ENCODE measurements around the gene DNALI1. TPM values are rescaled to one million over a fixed set of nuclear protein-coding genes. Genes with fewer than 3 reads are reported as not detected.
A peak's percentile ranks its signal among the peaks of the same experiment; 100 is the strongest.

DNALI1 gene
- polyA plus RNA-seq, 1 donor from 2014 or later, result 33.5 TPM

DNA sequence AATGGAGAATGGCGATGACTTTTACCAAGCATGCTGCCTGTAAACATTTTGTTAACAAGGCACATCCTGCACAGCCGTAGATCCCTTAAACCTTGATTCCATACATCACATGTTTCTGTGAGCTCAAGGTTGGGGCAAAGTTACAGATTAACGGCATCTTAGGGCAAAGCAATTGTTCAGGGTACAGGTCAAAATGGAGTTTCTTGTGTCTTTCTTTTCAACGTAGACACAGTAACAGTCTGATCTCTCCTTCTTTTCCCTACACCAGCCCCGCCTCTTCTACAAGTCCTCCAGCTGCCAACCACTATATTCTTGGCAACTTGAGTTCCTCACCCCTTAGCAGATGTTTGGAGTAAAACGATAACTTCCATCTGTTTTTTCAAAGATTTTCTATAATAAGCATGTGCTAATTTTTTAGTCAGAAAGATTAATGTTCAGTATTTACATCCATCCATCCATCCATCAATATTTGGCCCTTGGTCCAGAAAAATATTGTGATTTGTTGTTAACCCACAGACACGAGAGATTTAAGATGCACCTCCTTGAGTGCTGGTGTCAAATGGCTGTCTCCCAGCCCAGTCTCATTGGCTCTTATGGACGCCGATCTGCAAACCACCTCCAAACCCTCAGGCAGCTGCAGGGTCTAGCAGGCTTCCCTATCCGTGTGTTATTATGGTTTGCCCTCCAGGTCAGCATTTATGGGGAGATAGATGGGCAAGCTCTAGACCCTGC lies 3.8 kb downstream of the DNALI1 start:
- Histone ChIP-seq H3K27ac (ENCODE audit: low read length) (no peak overlapping the region), H3K9ac (ENCODE audit: low read length) (no peak overlapping the region), H4K20me1 (ENCODE audit: insufficient read depth) (no peaks in the 10 kb centered on the region), H3F3A (ENCODE audit: insufficient read depth, low read length, poor library complexity, severe bottlenecking) (no peaks in the 10 kb centered on the region), H3K27me3 (ENCODE audit: insufficient read depth, low read depth, low read length) (no peaks in the 10 kb centered on the region), H3K9me3 (ENCODE audit: low read length) (no peaks in the 10 kb centered on the region), H3K9me2 (ENCODE audit: insufficient read depth, low read length) (no peaks in the 10 kb centered on the region), H3K79me2 (replicated peaks; ENCODE audit: insufficient read depth, low read length) (peaks cover 12% of the 10 kb centered on the region), H3K4me3 (ENCODE audit: low read length) (no peak overlapping the region), H2AFZ (ENCODE audit: low read depth, low read length) (no peak overlapping the region), H3K36me3 (ENCODE audit: insufficient read depth, low read length) (no peaks in the 10 kb centered on the region), H3K4me2 (ENCODE audit: low read length) (no peak overlapping the region)
- TF ChIP-seq TAF1 (IDR thresholded peaks at IDR 0.05; ENCODE audit: low read depth) (no peak), EP300 (conservative IDR thresholded peaks at IDR 0.05; ENCODE audit: poor library complexity, severe bottlenecking) (no peak), RAD21 (conservative IDR thresholded peaks at IDR 0.05) (no peak), EZH2 (IDR thresholded peaks at IDR 0.05; ENCODE audit: borderline replicate concordance, insufficient read depth, low read length, poor library complexity, severe bottlenecking) (no peak), SMC3 (conservative IDR thresholded peaks at IDR 0.05; ENCODE audit: poor library complexity) (no peak), MXI1 (conservative IDR thresholded peaks at IDR 0.05; ENCODE audit: poor library complexity, severe bottlenecking) (no peak), POLR2AphosphoS5 (IDR thresholded peaks at IDR 0.05) (no peak)
- TF ChIP-seq, protein P1, sequence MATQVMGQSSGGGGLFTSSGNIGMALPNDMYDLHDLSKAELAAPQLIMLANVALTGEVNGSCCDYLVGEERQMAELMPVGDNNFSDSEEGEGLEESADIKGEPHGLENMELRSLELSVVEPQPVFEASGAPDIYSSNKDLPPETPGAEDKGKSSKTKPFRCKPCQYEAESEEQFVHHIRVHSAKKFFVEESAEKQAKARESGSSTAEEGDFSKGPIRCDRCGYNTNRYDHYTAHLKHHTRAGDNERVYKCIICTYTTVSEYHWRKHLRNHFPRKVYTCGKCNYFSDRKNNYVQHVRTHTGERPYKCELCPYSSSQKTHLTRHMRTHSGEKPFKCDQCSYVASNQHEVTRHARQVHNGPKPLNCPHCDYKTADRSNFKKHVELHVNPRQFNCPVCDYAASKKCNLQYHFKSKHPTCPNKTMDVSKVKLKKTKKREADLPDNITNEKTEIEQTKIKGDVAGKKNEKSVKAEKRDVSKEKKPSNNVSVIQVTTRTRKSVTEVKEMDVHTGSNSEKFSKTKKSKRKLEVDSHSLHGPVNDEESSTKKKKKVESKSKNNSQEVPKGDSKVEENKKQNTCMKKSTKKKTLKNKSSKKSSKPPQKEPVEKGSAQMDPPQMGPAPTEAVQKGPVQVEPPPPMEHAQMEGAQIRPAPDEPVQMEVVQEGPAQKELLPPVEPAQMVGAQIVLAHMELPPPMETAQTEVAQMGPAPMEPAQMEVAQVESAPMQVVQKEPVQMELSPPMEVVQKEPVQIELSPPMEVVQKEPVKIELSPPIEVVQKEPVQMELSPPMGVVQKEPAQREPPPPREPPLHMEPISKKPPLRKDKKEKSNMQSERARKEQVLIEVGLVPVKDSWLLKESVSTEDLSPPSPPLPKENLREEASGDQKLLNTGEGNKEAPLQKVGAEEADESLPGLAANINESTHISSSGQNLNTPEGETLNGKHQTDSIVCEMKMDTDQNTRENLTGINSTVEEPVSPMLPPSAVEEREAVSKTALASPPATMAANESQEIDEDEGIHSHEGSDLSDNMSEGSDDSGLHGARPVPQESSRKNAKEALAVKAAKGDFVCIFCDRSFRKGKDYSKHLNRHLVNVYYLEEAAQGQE (IDR thresholded peaks at IDR 0.05; ENCODE audit: borderline replicate concordance), result no peak
- TF ChIP-seq, protein P2, sequence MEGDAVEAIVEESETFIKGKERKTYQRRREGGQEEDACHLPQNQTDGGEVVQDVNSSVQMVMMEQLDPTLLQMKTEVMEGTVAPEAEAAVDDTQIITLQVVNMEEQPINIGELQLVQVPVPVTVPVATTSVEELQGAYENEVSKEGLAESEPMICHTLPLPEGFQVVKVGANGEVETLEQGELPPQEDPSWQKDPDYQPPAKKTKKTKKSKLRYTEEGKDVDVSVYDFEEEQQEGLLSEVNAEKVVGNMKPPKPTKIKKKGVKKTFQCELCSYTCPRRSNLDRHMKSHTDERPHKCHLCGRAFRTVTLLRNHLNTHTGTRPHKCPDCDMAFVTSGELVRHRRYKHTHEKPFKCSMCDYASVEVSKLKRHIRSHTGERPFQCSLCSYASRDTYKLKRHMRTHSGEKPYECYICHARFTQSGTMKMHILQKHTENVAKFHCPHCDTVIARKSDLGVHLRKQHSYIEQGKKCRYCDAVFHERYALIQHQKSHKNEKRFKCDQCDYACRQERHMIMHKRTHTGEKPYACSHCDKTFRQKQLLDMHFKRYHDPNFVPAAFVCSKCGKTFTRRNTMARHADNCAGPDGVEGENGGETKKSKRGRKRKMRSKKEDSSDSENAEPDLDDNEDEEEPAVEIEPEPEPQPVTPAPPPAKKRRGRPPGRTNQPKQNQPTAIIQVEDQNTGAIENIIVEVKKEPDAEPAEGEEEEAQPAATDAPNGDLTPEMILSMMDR (IDR thresholded peaks at IDR 0.05; ENCODE audit: poor library complexity, severe bottlenecking), result no peak

DNA sequence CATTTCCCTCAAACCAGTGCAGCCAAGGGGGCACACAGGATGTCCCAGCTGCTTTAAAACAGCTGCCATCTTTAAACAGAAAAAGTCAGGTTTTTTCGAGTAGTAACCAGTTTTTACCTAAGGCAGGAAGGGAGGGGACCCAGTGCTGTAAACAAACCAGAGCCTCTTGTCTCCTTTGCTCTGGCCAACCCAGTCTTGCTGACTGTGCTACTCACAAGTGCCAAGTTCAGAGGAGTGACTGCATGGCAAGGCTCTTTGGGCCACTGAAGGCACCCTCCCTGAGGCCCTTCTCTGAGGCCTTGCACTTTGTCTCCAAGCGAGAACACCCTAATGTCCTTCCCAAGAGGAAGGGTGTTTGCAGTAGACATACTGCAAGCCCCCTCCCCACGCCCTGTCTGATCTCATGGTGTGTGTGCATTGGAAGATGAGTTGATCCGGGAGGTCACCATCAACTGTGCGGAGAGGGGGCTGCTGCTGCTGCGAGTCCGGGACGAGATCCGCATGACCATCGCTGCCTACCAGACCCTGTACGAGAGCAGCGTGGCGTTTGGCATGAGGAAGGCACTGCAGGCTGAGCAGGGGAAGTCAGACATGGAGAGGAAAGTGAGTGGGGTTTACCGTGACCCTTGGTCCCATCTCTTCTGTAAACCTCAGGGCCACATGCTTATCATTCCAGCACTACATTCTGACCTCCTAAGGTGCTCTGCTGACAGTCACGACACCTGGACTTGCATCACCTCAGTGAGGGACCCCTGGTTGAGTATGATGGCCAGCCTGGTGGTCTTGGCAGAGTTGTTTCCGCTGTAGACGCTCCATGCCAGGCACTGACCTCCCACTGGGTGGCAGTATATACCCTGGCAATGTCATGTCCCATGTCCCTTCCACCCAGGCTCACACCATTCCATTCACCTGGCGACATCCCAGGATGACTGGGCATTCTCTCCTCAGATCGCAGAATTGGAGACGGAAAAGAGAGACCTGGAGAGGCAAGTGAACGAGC lies 4.7 kb downstream of the DNALI1 start:
- Histone ChIP-seq H3K9me3 (ENCODE audit: low read length) (no peaks in the 10 kb centered on the region), H3K79me2 (replicated peaks; ENCODE audit: insufficient read depth, low read length) (peaks cover 10% of the 10 kb centered on the region), H3K4me3 (ENCODE audit: low read length) (no peak overlapping the region), H3K27ac (ENCODE audit: low read length) (no peak overlapping the region), H3K36me3 (ENCODE audit: insufficient read depth, low read length) (peaks cover 3% of the 10 kb centered on the region), H3K27me3 (ENCODE audit: insufficient read depth, low read depth, low read length) (no peaks in the 10 kb centered on the region), H4K20me1 (ENCODE audit: insufficient read depth) (no peaks in the 10 kb centered on the region), H3K9ac (ENCODE audit: low read length) (no peak overlapping the region), H3K9me2 (ENCODE audit: insufficient read depth, low read length) (no peaks in the 10 kb centered on the region), H2AFZ (ENCODE audit: low read depth, low read length) (no peak overlapping the region), H3K4me2 (ENCODE audit: low read length) (no peak overlapping the region), H3F3A (ENCODE audit: insufficient read depth, low read length, poor library complexity, severe bottlenecking) (no peaks in the 10 kb centered on the region)
- TF ChIP-seq, protein P2 (IDR thresholded peaks at IDR 0.05; ENCODE audit: poor library complexity, severe bottlenecking), result peak; percentile 52
- TF ChIP-seq RAD21 (conservative IDR thresholded peaks at IDR 0.05) (peak; percentile 32), TAF1 (IDR thresholded peaks at IDR 0.05; ENCODE audit: low read depth) (no peak), SMC3 (conservative IDR thresholded peaks at IDR 0.05; ENCODE audit: poor library complexity) (peak; percentile 25), EP300 (conservative IDR thresholded peaks at IDR 0.05; ENCODE audit: poor library complexity, severe bottlenecking) (no peak)
- TF ChIP-seq, protein P1 (IDR thresholded peaks at IDR 0.05; ENCODE audit: borderline replicate concordance), result no peak

Data from neural cell (in vitro differentiated cells).